Measurements from ENCODE around the gene DOCK2.

The DOCK2 gene

DNA sequence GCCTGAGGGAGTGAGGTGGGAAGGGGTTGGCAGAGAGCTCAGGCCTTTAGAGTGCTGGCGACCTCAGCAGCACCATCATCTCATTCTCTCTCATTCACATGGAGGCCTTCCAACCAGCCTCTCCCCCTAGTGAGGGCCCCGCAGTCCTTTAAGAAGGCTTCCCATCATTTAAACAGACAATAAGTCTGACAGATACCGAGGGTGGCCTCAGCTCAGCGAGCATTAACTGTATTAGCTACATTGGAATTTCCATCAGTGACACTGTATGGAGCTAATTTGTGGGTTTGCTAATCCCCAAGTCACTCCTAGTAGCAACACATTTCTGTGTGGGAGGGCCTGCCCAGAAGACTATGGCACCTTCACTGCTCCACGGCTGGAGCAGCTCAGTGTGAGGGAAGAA is 267.4 kb downstream of the DOCK2 start:
- TF ChIP-seq, protein P1, sequence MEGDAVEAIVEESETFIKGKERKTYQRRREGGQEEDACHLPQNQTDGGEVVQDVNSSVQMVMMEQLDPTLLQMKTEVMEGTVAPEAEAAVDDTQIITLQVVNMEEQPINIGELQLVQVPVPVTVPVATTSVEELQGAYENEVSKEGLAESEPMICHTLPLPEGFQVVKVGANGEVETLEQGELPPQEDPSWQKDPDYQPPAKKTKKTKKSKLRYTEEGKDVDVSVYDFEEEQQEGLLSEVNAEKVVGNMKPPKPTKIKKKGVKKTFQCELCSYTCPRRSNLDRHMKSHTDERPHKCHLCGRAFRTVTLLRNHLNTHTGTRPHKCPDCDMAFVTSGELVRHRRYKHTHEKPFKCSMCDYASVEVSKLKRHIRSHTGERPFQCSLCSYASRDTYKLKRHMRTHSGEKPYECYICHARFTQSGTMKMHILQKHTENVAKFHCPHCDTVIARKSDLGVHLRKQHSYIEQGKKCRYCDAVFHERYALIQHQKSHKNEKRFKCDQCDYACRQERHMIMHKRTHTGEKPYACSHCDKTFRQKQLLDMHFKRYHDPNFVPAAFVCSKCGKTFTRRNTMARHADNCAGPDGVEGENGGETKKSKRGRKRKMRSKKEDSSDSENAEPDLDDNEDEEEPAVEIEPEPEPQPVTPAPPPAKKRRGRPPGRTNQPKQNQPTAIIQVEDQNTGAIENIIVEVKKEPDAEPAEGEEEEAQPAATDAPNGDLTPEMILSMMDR (IDR thresholded peaks at IDR 0.05; ENCODE audit: extremely low read depth, missing control alignments), result no peak
- DNase-seq (ENCODE audit: low spot score), result no peak

DNA sequence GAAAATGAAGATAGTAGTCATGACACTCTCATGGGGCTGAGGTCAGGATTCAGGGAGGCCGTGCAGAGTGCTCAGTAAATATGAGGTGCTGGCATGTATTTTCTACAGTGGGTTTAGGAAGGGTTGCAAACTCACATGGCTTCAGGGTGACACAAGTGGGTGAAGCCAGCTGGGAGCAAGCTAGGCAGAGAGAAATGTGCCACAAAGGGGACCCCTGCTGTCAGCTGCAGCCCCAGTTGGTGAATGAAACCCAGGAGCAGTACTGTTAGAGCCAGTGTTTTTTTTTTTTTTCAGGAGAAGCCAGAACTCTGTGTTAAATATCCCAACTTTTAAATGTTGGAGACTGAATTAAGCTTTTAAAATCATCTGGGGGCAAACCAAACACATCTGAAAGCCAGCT is 267.9 kb downstream of the DOCK2 start:
- DNase-seq (ENCODE audit: low spot score), result no peak
- TF ChIP-seq, protein P1 (IDR thresholded peaks at IDR 0.05; ENCODE audit: extremely low read depth, missing control alignments), result no peak

DNA sequence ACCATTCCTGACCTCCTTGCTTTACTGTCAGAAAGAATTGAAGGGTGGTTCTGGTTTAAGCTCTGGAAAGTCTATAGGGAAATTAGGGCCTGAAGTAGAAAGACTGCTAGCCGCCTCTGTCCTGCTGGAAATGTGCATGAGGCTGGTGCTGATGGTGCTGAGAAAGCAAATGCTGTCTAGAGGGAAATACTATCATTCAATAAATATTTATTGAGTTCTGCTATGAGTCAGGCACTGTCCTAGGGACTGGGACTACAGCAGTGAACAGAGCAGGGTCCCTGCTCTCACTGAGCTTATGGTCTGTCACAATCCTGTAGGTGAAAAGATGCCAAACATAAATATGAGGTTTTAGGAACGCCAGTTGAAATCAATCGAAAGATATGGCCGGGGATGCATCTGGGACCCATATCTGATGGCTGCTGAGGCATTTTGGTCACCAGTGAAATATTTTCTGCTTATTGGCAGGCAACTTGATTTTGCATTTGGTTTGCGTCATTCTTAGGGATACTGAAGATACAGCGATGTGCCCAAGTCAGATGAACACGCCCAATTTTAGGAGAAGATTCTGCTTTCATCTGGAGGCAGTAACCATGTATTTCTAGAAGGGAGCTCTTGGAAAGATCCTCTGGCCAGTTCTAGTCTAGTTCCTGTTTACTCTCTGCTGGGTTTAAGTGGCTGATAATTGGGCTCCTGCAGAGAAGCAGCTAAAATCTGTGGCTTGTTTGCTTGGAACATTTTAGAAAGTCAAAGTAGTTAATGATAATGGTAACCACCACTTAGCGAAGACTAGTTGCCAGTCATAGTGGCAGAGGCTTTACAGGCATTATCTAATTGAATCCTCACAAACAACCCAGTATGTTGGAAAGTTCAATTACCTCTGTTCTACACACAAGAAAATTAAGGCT is 269.9 kb downstream of the DOCK2 start:
- TF ChIP-seq, protein P1 (IDR thresholded peaks at IDR 0.05; ENCODE audit: extremely low read depth, missing control alignments), result no peak
- no peak for DNase-seq (ENCODE audit: low spot score)

DNA sequence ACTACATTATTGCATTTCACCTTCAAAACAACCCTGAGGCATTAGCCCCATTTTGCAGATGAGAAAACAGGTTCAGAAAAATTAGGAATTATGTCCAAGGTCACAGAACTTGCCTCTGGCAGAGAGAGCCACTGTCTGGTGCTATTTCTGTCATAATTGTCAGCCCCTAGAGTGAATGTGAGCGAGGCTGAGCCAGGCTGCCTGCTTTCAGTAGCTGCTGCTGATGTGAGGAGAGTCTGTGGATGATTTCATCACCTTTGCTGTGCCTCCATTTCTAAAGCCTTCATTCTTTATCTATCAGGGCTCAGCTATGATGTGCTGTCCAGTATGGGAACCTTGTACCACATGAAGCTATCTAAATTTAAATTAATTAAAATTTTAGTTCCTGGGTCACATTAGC is 271.8 kb downstream of the DOCK2 start:
- no peak for DNase-seq (ENCODE audit: low spot score)

DNA sequence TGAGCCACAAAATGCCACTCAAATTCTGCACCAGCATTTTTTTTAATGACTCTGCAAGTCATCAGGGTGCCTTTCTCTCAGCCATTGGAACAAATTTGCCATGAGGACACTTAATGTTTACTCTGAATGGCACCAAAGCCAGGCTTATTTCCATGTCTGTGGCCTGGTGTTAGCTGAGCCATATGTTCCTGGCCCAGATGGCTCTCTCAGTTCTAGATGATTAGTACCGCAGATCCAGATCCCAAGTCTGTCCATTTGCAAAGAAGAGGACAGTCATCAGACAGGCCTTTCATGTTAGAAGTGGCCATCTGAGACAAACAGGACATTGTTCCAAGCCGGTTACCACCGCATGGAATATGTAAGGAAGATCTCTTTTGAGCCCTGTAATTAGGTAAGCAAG is 272.9 kb downstream of the DOCK2 start:
- TF ChIP-seq, protein P1 (IDR thresholded peaks at IDR 0.05; ENCODE audit: extremely low read depth, missing control alignments), result no peak

More for the DNA sequence above, 271.8 kb downstream of the DOCK2 start:
- TF ChIP-seq, protein P1 (IDR thresholded peaks at IDR 0.05; ENCODE audit: extremely low read depth, missing control alignments), result no peak

DNA sequence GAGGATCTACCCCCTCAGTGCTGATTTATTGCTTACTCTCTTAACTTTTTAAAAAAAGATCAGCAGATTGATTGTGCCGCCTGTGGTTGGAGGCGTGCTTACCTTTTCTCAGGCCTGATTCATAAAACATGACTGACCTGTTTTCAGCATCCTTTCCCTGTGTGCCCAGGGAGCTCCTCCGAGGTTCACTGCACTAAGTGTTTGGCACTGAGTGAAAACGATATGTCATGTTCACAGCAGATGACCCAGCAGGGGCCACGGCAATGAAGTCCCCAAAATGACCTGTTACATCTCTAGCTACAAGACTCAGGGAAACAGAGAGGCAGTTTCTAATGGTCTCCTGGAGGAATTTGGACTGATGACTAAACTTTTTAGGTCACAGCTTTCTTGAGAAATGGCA is 273.3 kb downstream of the DOCK2 start:
- DNase-seq (ENCODE audit: low spot score), result no peak
- TF ChIP-seq, protein P1 (IDR thresholded peaks at IDR 0.05; ENCODE audit: extremely low read depth, missing control alignments), result no peak

More for the DNA sequence above, 272.9 kb downstream of the DOCK2 start:
- no peak for DNase-seq (ENCODE audit: low spot score)

DNA sequence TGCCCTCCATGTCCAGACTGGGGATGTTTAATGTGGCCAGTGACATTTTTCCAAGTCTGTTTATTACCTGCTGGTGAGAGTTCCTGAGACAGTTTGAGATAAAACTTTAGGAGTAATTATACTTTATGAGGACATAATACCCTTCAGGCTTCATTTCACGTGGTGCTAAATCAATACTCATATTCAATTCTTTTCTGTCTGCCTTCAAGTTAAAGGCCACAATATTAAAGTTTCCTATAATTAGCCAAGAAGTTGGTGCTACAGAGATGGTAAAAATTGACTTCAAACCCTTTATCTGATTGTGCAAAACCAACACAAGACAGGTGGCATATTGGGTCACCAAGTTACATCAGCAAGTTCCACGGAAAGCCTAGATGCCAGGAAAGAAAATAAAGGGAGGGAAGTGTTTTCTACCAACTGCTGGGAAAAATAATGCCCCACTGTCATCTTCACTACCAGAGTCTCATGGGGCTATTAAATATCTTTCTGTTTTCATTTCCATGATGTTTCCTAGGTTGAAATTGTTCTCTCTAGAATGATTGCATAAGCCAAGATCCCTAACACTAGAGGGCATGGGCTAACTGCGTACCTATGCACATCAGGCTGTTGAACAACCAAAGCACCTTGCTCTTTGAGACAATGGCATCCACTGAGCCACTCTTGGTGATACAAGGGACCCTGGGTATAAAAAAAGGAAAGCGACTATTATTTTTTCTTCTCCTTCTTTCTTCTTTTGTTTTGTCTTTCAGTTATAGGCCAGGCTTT is 274.6 kb downstream of the DOCK2 start:
- TF ChIP-seq, protein P1 (IDR thresholded peaks at IDR 0.05; ENCODE audit: extremely low read depth, missing control alignments), result no peak
- DNase-seq (ENCODE audit: low spot score), result no peak
